Endothelial cell of hepatic sinusoid (primary cell): Measurements from ENCODE around the gene UBAC2.

Experiments used
- in situ Hi-C: cut with HindIII; loops from 2 replicates; pipeline ENCODE4 v1.10.0; 2017; ENCODE audit warnings: low sequenced_read_pairs

Gene UBAC2

GRCh38 chr13:99421758-99422585 is 221.3 kb downstream of the UBAC2 start:
- in situ Hi-C loops = no loop called here

DNA sequence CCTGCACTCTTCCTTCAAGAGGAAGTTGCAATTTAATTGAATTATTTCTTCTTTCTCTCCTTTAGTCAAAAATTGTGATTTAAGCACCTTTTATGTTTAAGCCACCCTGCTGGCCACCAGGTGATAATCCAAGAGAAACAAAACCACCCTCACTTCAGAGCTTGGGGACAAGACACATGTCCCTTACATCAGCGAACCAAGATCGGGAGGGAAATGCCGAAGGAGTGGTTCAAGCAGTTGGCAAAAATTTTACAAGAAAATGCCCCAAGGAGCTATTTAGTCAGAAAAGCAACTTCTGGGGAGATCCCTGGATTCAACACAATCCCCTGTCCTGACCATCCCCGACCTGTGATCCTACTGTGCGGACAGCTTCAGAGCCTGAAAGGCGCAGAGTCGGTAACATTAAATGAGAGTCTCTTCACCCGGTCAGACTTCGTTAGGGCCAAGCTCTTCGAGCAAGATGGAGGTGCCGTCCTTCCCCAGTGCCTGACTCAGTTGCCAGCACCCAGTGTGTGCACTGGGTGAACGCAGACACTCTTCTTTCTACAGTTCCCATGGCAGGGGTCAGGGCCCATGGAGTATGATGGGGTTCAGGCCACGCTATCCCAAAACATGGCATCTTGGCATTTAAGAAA is 222.0 kb downstream of the UBAC2 start:
- in situ Hi-C loops = no loop called here

- in situ Hi-C loops = no loop called here
Observed at GRCh38 chr13:99425485-99426341, 225.1 kb downstream of the UBAC2 start.

DNA sequence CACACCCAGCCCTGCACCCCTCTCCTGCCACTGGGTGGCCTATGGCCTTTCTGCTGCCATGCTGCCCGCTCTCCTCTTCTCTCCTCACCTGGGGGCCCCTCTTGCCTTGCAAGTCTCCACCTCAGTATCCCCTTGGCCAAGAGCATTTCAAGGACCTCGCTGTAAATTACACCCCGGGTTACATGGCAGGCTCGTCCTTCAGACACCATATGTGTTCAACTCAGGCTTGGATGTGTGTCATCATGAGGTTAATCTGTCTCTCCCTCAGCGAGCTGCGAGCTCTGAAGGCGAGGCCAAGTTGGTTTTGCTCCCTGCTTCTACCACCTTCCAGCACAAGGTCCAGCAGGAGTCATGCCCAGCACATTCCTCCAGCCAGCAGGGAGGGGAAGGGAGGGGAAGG is 225.8 kb downstream of the UBAC2 start:
- in situ Hi-C loops = no loop called here

DNA sequence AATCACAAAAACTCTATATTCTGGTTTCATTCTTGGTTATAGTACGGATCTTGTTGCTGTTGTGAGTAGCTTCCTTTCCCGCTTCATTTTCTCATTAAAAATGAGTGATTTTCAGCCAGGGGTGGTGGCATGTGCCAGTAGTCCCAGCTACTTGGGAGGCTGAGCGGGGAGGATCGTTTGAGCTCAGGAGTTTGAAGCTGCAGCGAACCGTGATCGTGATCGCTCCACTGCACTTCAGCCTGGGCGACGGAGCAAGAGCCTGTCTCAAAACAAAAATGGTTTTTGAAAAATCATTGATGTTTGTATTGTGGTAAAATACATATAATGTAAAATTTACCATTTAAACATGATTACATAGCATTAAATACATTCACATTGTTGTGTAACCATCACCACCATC is 229.0 kb downstream of the UBAC2 start:
- in situ Hi-C loops = no loop called here

GRCh38 chr13:99431927-99432608 is 231.4 kb downstream of the UBAC2 start:
- in situ Hi-C loops = no loop called here

DNA sequence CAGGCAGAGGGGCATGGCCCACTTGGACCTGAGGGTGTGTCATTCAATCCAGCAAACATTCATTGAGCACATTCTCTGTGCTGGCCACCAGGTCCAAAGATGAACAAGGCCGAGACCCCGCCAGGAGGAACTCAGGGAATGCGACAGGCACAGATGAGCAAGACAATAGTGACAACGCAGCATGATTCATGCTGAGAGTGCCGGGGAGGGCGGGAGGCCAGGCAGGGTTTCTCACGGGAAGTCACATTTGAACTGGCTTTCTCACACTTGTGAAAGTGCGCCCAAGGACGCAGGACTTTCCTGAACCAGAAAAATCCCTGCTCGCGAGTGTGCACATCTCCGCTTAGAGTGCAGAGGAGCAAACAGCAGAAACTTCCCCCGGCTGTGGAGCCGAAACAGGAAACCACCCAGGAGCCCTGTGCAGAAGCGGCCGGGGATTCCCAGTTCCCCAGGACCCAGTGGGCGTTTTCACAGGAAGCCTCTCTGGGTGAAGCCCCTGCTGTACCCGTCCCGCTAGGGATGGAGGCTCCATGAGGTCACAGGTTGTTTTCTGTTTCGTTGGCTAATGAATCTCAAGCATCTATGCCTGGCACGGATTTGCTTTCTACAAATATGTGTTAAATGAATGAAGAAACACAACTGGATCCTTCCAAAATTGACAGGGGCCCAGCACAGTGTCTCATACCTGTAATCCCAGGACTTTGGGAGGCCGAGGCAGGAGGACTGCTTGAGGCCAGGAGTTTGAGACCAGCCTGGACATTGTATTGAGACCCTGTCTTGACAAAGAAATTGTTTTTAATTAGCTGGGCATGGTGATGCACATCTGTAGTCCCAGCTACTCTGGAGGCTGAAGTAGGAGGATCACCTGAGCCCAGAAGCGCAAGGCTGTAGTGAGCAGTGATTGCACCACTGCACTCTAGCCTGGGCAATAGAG is 232.2 kb downstream of the UBAC2 start:
- in situ Hi-C loops = no loop called here

GRCh38 chr13:99433543-99434075 is 233.0 kb downstream of the UBAC2 start:
- in situ Hi-C loops = no loop called here

GRCh38 chr13:99434258-99434788 is 233.7 kb downstream of the UBAC2 start:
- in situ Hi-C loops = no loop called here

DNA sequence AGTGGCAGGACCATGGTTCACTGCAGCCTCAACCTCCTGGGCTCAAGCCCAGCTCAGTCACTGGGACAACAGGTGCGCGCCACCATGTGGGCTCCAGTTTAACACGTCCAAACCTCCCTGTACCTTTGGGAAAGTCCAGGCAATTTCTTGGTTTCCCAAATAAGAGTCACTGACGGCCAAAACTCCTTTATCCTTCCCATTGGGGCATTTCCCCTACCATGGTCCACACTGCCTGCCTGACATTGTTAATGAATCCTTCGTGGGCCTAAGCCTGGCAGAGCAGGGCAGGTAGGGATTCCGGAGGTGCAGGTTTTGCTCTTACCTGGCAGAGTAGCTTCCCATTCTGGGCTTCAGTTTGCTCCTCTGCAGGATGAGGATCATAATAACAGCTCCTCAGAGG is 234.5 kb downstream of the UBAC2 start:
- in situ Hi-C loops = no loop called here

- in situ Hi-C loops = no loop called here
Observed at GRCh38 chr13:99435998-99436397, 235.3 kb downstream of the UBAC2 start.
